GM19468 (cell line): ENCODE results near the gene BCL11B.
"Not testable (repeated sequence)": the region's sequence is repeated elsewhere in the genome, so short reads cannot be mapped to it uniquely, and the experiment has no call there.

ENCODE experiments used
- ATAC-seq: cut with Tn5 transposase; IDR thresholded peaks from one replicate; pipeline ENCODE4 v1.9.1; 2021; ENCODE audit warnings: mild to moderate bottlenecking, moderate library complexity, moderate number of reproducible peaks; ENCODE audit not compliant: unreplicated experiment; ENCODE audit errors: extremely low read depth

Gene BCL11B

DNA sequence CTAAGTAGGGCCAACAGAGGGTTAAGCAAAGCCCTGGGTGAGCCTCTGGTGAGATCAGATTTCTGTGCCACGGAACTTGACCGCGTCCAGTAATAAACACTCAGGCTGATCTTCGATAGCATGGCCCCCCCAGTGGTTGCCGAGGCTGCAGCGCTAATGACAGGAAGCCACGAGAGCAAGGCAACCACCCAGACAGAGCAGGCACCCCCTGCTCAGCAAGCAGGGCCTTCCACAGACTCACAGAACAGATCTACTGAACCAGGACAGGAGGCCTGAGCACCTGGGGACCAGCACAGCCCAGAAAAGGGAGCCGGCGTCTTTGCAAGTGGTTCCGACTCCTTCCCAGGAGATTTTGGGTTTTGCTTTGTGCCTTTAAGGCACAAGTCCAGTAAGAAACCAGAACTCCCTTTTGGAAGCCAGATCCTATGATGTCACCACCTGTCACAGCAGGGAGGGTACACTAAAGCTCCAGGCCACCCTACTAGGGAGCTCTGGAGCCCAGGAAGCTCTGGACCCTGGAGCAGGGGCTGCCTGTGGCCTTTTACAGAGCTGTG, 42.3 kb downstream of the BCL11B start:
- ATAC-seq = no peak

DNA sequence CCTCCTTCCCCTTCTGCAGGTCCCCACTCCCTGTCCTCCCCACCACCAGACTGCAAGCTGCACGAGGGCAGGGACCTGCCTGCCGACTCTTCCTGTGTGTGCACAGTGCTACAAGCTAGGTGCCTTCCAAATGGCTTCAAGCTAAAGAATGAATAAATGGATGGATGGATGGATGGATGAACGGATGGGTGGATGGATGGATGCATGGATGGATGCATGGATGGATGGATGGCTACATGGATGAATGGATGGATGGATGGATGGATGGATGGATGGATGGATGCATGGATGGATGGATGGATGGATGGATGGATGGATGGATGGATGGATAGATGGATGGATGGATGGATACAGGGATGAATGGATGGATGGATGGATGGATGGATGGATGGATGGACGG, 43.2 kb downstream of the BCL11B start:
- not testable (repeated sequence) for ATAC-seq

DNA sequence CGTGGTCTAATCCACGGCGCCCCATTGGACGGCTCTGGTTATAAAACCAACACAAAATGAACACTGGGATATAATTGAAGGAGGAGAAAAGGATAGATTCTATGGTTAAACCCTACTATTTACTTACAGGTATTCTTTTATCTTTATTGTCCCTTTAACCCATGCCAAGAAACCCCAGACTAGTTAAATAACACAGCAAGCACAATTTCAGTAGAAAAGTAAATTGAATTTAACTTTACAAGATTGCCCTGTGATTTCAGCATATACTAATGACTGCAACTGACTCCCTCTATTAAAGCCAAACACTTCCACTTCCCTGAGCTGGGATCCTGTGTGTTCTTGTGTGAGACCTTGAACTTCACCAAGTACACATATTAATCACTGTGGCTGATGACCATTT, 45.3 kb downstream of the BCL11B start:
- ATAC-seq = no peak

DNA sequence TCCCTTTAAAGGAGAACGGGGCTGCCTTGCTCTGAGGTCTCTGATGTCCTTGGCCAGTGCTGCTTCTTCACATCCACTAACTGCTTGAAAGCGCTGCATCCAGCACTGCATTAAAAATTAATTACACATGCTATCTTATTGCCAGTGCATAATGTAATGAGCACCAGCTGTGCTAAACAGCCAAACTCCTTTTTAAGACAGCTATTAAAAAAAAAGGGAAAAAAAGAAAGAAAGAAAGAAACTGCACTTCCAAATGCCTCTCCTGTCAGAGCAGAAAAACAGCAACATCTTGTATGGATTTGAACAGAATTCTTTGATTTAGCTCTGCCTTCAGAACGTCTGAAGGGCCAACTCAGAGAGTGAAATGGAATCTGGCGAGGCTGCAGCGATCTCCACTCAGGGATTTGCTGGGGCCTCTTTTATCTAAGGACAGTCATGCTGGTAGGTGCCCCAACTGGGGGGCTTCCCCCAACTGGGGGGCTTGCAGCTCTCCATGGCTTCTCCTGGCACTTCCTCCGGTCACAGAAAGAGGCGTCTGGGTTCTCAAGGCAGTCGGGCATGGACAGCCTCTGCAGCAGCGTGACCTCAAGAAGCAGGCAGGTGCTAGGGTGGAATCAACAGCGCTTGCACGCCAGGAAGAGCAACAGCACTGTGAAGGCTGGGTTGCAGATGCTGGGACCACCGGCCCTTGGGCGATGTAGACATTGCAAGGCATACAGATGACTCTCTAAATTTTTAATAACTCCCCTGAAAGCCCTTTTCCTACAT, 46.4 kb downstream of the BCL11B start:
- ATAC-seq = no peak

DNA sequence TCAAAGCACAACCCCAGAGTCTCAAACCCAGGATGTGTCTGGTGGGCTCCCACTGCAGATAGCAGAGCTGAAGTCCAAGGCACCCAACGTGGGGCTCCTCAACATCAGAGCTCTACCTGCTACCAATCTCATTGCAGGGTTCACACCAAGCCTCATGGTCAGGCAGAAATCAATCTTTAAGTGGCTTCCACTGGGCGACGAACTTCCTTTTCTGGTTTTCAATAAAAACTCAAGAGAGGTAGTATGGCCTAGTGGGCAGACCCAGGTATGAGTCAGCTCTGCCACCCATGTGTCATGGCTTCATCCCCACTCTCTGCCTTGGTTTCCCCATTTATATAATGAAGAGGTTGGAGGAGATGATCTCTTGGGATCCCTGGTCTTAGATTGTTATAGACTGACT, 47.0 kb downstream of the BCL11B start:
- ATAC-seq = no peak

DNA sequence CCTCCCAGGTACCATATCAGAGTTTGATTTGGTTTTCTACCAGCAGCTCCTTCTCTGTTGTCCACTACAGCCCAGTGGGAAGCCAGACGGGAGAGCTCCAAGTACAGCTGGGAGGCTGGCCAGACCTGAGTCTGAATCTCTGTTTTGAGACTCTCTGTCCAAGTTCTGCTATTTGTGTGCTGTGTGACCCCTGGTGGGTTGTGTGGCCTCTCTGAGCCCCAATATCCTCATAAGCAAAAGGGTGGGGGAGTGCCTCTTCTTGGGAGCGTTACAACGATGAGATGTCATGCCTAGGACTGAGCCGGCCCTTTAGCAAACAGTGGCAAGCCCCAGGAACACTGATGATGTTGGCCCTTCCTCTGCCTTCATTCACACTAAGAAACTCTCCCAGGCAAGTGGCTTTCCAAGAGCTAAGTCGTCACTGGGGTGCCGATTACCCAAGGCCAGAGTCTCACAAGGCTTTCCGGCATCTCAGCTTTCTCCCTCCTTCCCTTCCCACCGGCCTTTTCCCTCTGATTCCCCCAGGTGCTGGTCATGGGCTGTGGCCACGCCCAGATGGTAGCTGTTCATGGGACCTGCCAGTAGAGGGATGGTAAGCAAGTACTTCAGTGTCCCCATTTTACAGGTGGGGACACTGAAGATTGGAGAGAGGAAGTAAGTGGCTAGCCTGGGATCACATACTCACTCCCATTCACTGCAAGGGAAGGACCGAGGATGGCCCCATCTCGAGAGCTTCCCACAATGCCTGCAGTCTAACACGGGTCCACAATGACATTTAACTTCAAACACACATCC, 47.7 kb downstream of the BCL11B start:
- no peak for ATAC-seq

DNA sequence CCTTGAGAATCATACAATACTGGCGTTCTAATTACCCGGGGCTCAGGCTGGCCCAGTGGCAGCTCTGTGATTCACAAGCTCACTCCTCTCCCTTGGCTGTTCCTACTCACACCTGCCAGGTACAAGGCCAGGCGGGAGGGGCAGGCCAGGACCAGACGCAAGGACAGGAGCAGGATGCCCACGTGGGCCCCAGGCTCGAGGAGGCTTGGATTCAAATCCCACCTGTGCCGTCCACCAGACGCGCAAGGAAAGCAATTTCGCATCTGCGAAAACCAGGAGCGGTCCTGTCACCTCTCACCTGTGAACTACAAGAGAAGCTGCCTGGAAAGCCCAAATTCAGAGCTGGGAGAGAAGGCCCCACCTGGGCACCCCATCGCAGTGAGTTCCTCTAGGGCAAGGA, 50.6 kb downstream of the BCL11B start:
- ATAC-seq = no peak

DNA sequence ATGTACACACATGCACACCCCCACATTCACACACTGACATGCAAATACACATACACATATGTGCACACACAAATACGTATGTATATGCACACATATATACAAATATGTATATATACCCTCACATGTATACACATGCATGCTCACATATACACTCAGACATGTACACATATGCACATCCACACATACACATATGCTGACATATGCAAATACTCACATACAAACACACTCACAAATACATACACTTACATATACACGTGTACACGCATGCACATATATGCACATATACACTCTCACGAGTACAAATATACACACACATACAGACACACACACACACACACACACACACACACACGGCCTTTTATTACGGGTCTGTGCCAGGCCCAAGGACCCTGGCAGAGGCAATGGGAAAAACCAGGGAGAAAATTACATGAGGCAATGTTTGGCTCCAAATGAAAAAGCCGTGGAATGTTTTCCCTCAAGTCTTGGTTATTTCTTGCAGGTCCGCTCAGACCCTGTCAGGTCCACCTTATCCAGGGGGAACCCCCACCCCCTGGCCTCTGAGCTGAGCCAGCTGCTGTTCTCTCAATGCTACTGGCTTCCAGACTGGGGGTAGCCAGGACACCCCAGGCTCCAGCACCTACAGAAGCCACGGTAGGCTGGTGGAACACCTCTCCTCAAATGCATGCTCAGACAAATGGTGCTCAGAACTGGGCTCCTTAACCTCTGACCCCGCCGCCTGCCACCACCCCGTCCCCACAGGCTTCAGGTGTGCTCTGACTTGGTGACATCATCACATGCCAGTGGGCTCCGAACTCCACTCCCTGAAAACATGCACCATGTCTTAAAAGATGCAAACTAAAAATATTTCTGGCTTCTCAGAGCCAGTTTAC, 54.7 kb downstream of the BCL11B start:
- ATAC-seq = no peak

DNA sequence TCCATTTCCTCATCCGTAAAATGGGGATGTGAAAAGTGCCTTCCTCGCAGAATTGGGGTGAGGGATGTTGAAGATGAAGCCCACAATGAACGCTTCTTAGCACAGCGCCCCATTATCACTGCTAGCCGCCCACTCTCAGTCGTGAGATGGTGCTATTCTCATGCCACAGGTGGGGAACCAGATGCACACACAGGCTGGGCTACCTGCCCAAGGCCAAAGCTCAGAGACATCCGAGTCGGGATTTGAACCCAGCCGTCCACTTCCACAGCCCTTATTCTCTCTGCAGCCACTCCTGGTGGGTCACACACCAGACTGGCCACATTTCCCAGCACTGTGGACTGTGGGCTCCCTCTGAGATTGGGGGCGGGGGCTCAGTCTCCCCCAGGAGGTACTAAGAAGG, 55.8 kb downstream of the BCL11B start:
- no peak for ATAC-seq

DNA sequence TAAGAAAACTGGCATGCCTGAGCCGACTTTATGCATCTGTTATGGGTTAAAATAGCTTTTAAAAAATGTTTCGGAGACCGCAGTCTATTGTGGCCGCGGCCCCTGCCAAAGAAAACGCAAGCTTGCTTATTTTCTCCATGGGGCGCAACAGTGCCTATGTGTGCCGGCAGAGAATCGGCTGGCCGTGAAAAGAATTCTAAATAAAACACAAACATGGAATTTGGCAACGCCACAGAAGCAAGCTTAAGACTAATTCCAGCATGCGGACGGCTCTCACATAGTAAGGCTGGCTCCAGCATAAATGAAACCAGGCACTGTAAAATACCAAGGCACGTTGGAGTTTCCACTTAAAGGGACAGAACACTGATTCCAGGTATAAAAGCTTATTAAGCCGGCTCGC, 56.7 kb downstream of the BCL11B start:
- ATAC-seq = no peak

DNA sequence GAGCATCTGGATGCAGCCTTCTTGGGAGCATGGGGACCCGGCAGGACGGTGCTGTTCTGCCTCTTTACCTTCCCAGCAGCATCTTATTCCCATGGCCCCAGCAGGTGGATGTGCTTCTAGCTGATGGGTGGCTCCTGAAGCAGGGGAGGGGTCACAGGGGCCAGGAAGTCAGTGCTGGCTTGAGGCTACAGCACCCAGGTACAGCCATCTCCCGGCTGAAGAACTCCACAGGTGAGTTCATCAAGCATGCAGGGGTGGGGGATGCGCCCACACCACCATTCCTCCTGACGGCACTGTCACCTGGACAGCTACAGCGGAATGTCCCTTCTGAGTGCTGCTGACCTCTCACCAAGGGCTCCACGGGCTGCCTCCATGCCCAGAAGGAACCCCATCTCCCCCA, 57.3 kb downstream of the BCL11B start:
- no peak for ATAC-seq

DNA sequence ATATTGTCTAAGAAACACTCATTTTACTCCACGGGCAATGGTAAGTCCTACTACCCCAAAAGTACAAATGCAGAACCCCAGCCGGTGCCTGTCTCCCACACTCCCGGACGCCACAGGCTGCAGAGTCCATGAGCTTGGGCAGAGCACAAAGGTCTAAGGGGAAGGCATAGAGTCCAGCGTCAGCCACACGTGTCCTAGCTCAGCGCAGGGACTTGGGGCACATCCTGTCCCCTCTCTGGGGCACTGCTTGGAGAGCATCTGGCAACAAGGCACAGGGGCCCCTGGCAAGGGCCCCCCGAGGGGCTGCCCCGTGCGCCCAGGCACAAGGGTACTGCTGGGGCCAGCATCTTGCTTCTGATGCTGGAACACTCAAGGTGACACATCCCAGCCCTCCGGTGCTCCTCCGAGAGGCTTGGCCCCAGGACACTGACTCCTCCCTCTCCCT, 58.4 kb downstream of the BCL11B start:
- ATAC-seq = no peak

DNA sequence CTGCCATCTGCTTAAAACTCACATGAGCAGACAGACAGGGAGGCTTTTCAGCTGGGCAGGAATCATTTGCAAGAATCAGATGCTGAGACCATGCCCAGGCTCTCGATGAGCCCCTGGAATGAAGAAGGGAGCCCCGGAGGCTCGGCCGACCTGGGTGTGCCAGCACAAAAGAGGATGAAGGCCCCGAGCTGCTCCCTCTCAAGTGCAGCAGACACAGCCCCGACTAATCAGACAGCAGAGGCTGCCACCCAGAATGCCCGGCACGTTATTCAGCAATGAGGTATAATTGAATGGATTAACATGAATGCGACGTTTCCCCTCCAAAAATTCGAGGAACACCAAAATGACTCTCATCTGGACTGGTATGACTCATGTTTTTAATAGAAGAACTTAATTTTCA, 58.9 kb downstream of the BCL11B start:
- ATAC-seq = no peak

DNA sequence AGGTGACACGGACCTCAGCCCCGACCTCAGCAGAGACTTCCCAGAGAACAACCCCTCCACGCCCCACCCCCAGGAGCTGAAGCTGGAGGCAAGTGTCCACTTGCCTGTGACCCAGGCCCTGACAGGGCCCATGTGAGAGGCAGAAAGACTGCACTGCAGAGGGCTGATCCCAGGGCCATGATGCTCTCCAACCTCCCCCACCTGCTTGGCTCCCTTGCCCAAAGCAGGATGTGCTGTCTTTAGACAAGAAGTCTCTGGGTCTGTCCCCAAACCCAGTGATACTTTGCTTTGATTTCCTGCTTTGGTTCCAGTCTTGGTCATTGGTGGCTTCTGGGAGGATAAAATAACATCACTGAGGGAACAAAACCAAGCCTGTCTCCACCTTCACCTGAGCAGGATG, 59.4 kb downstream of the BCL11B start:
- no peak for ATAC-seq

DNA sequence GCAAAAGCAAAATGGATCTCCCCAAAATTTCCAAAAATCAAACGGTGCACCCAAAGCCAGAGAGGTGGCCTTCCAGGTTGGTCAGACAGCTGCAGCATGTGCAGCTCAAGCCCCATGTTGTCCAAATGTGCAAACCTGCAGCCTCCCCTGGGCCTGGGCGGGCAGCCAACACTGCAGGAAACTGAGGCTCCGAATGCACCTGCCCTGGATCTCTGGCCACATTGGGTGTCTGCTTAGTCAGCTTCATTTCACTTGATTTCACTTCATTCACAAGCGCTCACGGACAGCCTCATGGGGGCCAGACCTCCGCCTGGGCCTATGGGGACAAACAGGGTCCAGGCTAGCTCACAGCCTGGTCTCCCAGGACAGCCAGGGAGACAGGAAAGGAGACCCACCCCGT, 59.8 kb downstream of the BCL11B start:
- no peak for ATAC-seq

DNA sequence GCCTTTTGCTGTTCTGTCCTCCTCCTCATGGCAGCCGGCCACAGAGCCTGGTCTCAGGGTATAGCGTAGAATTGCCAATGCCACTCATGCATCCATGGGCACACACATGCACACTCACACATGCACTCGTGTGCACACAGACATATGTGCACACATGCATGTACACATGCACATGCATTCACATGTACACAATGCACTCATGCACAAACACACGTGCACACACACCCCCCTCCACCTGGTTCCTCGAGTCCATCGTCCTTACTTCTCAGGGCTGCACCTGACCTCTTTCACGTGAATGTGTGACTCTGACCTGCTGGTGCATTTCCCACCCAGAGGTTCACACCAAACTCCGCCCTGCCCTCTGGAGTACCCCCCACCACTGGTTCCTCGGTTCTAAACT, 60.6 kb downstream of the BCL11B start:
- no peak for ATAC-seq

DNA sequence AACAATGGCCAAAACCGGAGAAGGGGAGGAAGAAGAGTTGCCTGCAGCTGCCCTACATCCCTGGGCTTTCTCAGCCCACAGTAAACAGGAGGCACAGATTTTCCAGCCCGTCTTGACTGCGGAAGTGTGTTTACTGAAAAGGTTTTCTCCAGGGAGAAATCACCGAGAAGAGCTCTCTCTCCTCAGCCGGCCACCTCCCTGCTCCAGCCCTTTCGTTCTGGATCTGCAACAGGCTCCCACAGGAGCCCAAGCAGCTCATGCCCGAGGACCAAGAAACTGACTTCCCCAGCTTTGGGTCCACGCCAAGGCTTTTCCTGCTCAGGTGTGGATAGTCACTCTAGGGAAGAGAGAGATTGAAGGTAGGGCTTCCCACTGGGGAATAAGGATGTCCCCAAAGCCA, 61.7 kb downstream of the BCL11B start:
- no peak for ATAC-seq

DNA sequence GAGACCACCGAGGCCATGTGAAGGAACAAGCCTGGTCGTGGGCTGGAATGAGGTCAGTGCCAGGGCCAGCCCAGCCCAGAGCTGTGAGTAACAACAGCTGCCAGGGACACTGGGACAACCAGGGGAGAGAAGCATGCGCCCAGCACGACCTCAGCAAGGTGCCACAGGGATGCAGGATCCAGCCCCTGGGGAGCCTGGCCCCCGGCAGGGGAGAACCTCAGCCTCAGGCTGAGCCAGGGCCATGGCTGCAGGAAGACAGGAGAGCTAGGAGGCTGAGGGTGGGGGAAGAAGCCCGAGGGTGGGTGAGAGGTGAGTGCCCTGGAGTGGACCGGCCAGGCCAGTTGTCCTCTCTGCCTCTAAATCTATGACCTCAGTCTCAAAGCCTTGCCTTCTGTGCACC, 62.6 kb downstream of the BCL11B start:
- ATAC-seq = no peak

DNA sequence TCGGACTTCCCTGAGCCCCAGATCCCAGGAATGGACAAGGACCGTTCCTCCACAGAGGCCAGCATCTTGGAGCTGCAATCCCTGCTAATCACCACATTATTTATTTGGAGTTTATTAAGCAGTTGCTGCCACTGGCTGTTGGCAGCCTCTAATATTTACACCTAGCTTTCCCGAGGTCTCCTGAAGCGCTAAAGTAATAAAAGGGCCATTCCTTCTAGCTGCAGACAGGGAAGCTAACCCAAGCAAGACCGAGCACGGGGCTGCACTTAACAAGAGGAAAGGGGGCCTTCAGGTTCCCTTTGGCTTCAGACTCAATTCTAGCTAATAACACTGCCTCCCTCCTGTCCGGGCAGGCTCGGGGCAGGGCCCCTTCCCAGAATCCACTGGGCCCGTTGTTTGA, 63.7 kb downstream of the BCL11B start:
- no peak for ATAC-seq

DNA sequence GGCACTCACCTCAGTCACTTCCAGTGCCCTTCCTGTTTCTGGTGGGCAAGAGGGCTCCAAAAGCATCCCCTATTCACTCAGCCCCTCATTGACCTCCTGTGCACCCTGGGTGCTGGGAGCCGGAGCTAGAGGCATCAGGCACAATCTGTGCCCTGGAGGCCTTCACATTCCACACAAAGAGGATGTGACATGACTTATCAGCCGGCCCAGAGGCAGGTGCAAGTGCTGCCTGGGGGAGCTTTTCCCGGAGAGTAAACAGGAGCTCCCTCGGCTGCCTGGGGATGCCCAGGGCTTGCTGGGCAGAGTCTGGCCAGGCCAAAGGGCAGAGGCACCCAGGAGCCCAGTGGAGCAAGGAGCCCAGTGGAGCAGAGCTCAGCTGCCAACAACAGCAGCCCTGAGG, 64.5 kb downstream of the BCL11B start:
- no peak for ATAC-seq
